Type B pancreatic cell (in vitro differentiated cells): Measurements from ENCODE around the gene SLC12A6. TPM values are rescaled to one million over a fixed set of nuclear protein-coding genes. Genes with fewer than 3 reads are reported as not detected.

Experiments used
- DNase-seq: peaks from one replicate; pipeline ENCODE4 v3.0.0; 2021; ENCODE audit warnings: mixed read lengths; ENCODE audit not compliant: unreplicated experiment; ENCODE audit errors: extremely low spot score
- H3K27ac Mint-ChIP-seq: 2 replicates; pipeline ENCODE4 v1.8.0; 2021; ENCODE audit warnings: mild to moderate bottlenecking, mixed read lengths
- H3K27me3 Mint-ChIP-seq: 2 replicates; pipeline ENCODE4 v1.8.0; 2021; ENCODE audit warnings: mixed read lengths
- H3K36me3 Mint-ChIP-seq: 2 replicates; pipeline ENCODE4 v1.8.0; 2021; ENCODE audit warnings: mixed read lengths
- H3K4me1 Mint-ChIP-seq: one replicate; pipeline ENCODE4 v1.8.0; 2021; ENCODE audit warnings: mixed read lengths; ENCODE audit not compliant: unreplicated experiment
- H3K4me3 Mint-ChIP-seq: 2 replicates; pipeline ENCODE4 v1.8.0; 2021; ENCODE audit warnings: mild to moderate bottlenecking, mixed read lengths
- H3K9me3 Mint-ChIP-seq: 2 replicates; pipeline ENCODE4 v1.8.0; 2021; ENCODE audit warnings: mixed read lengths
- CTCF ChIP-seq: fragments of 200-600 bp; sonication (generic); conservative IDR thresholded peaks from 2 replicates; pipeline ENCODE4 v1.5.0; 2021; ENCODE audit warnings: antibody characterized with exemption, mild to moderate bottlenecking
- total RNA-seq: library from RNA; stranded (reverse); gene quantifications from 2 replicates; pipeline ENCODE4 v1.2.1, GENCODE V29; 2021; ENCODE audit warnings: low replicate concordance

SLC12A6 gene
- total RNA-seq, 1 donor from 2014 or later: 14.5 TPM

- no peak for DNase-seq
- peak overlapping the region; percentile 5 for H3K27ac Mint-ChIP-seq
- peaks cover 6% of the 10 kb centered on the region for H3K4me1 Mint-ChIP-seq
- no peak for TF ChIP-seq CTCF
- no peaks in the 10 kb centered on the region for H3K9me3 Mint-ChIP-seq
- H3K4me3 Mint-ChIP-seq: peak overlapping the region; percentile 61
- peaks cover 6% of the 10 kb centered on the region for H3K36me3 Mint-ChIP-seq
- H3K27me3 Mint-ChIP-seq: no peaks in the 10 kb centered on the region
Measured at GRCh38 chr15:34335176-34336032, 2.2 kb downstream of the SLC12A6 start.

GRCh38 chr15:34334672-34335071 is 2.9 kb downstream of the SLC12A6 start:
- Mint-ChIP-seq H3K9me3 (no peaks in the 10 kb centered on the region), H3K27me3 (no peaks in the 10 kb centered on the region), H3K4me1 (peaks cover under 1% of the 10 kb centered on the region), H3K4me3 (no peak overlapping the region), H3K27ac (no peak overlapping the region), H3K36me3 (no peaks in the 10 kb centered on the region)
- DNase-seq: no peak
- no peak for TF ChIP-seq CTCF

- TF ChIP-seq CTCF: no peak
- Mint-ChIP-seq H3K9me3 (no peaks in the 10 kb centered on the region), H3K27ac (no peak overlapping the region), H3K4me1 (no peaks in the 10 kb centered on the region), H3K4me3 (no peak overlapping the region), H3K36me3 (no peaks in the 10 kb centered on the region), H3K27me3 (no peaks in the 10 kb centered on the region)
- no peak for DNase-seq
Measured at GRCh38 chr15:34332553-34333120, 4.9 kb downstream of the SLC12A6 start.

GRCh38 chr15:34331809-34332208 is 5.8 kb downstream of the SLC12A6 start:
- Mint-ChIP-seq H3K27ac (no peak overlapping the region), H3K27me3 (no peaks in the 10 kb centered on the region), H3K36me3 (no peaks in the 10 kb centered on the region), H3K4me1 (no peaks in the 10 kb centered on the region), H3K9me3 (no peaks in the 10 kb centered on the region), H3K4me3 (no peak overlapping the region)
- DNase-seq: no peak
- no peak for TF ChIP-seq CTCF

GRCh38 chr15:34330279-34330678 is 7.3 kb downstream of the SLC12A6 start:
- no peaks in the 10 kb centered on the region for H3K27me3 Mint-ChIP-seq
- no peak overlapping the region for H3K27ac Mint-ChIP-seq
- H3K9me3 Mint-ChIP-seq: no peaks in the 10 kb centered on the region
- no peaks in the 10 kb centered on the region for H3K4me1 Mint-ChIP-seq
- no peak overlapping the region for H3K4me3 Mint-ChIP-seq
- TF ChIP-seq CTCF: no peak
- no peak for DNase-seq
- H3K36me3 Mint-ChIP-seq: no peaks in the 10 kb centered on the region
